HEK293 (cell line): ENCODE results near the gene NDUFV1.

ENCODE experiments used
- CTCF ChIA-PET: fragments of 350-600 bp; formaldehyde crosslinking; extraction: SDS; loops from one replicate; lab custom pipeline; 2021; ENCODE audit warnings: antibody characterized with exemption; lab: Yijun Ruan, JAX
- POLR2A ChIA-PET: fragments of 300-600 bp; formaldehyde crosslinking; extraction: SDS; loops from one replicate; lab custom pipeline; 2020; ENCODE audit warnings: antibody characterized with exemption, inconsistent platforms; lab: Yijun Ruan, JAX
- H3K27ac ChIP-seq: fragments of 200-500 bp; sonication (Bioruptor generic); 2 replicates; pipeline ENCODE4 v1.5.1; 2014; ENCODE audit warnings: low read depth, low read length, control low read depth, inconsistent platforms; ENCODE audit errors: extremely low read depth
- H3K36me3 ChIP-seq, 2 experiments: fragments of 200-500 bp in 1 of 2; sonication (Bioruptor generic) in 1 of 2; 1 replicate in 1 of 2; 2 replicates in 1 of 2; pipeline ENCODE4 v1.5.1; 2014 to 2017; ENCODE audit warnings: inconsistent platforms in 2 of 2, low read length in 2 of 2; ENCODE audit not compliant: control insufficient read depth in 2 of 2, insufficient read depth in 1 of 2
- H3K4me1 ChIP-seq: fragments of 200-500 bp; sonication (Bioruptor generic); 2 replicates; pipeline ENCODE4 v1.5.1; 2014; ENCODE audit warnings: mild to moderate bottlenecking, low read length, inconsistent platforms; ENCODE audit not compliant: control insufficient read depth, insufficient read depth
- H3K4me3 ChIP-seq: 2 replicates; pipeline ENCODE4 v1.5.1; 2011; ENCODE audit warnings: low read depth, mild to moderate bottlenecking, control low read depth, low read length, moderate library complexity
- H3K9me3 ChIP-seq: fragments of 200-500 bp; sonication (Bioruptor generic); 2 replicates; pipeline ENCODE4 v1.5.1; 2014; ENCODE audit warnings: low read depth, low read length, inconsistent platforms; ENCODE audit not compliant: control insufficient read depth, insufficient read depth
- BCL11A ChIP-seq: fragments of 450-650 bp; formaldehyde crosslinking; IDR thresholded peaks from 2 replicates; pipeline ENCODE4 v1.5.1; 2016; ENCODE audit warnings: low read depth, missing biosample characterization, missing genetic modification characterization
- EGR2 ChIP-seq: fragments of 450-650 bp; formaldehyde crosslinking; IDR thresholded peaks from 2 replicates; pipeline ENCODE4 v1.5.1; 2016; ENCODE audit warnings: low read depth, missing biosample characterization, missing genetic modification characterization
- HOXC10 ChIP-seq: sonication (generic); formaldehyde crosslinking; IDR thresholded peaks from 2 replicates; pipeline ENCODE4 v1.8.1; 2023; ENCODE audit warnings: mild to moderate bottlenecking, missing genetic modification reagents
- SCRT1 ChIP-seq: fragments of 450-650 bp; formaldehyde crosslinking; IDR thresholded peaks from 2 replicates; pipeline ENCODE4 v1.5.1; 2016; ENCODE audit warnings: missing biosample characterization, missing genetic modification characterization, borderline replicate concordance
- SP2 ChIP-seq: fragments of 450-650 bp; formaldehyde crosslinking; IDR thresholded peaks from 2 replicates; pipeline ENCODE4 v1.5.1; 2016; ENCODE audit warnings: missing biosample characterization, missing genetic modification characterization
- YY1 ChIP-seq: fragments of 450-650 bp; formaldehyde crosslinking; IDR thresholded peaks from 2 replicates; pipeline ENCODE4 v1.5.1; 2018; ENCODE audit warnings: missing biosample characterization, missing genetic modification characterization
- ZBTB17 ChIP-seq: fragments of 450-650 bp; formaldehyde crosslinking; IDR thresholded peaks from 2 replicates; pipeline ENCODE4 v1.5.1; 2016; ENCODE audit warnings: missing biosample characterization, missing genetic modification characterization
- ZEB2 ChIP-seq: fragments of 450-650 bp; formaldehyde crosslinking; IDR thresholded peaks from 2 replicates; pipeline ENCODE4 v1.5.1; 2016; ENCODE audit warnings: missing biosample characterization, missing genetic modification characterization
- ZFP3 ChIP-seq: fragments of 450-650 bp; formaldehyde crosslinking; IDR thresholded peaks from 2 replicates; pipeline ENCODE4 v1.5.1; 2016; ENCODE audit warnings: low read depth, missing biosample characterization, missing genetic modification characterization
- ZIC2 ChIP-seq: fragments of 450-650 bp; formaldehyde crosslinking; IDR thresholded peaks from 2 replicates; pipeline ENCODE4 v1.5.1; 2016; ENCODE audit warnings: missing biosample characterization, missing genetic modification characterization
- ZNF112 ChIP-seq: fragments of 450-650 bp; formaldehyde crosslinking; IDR thresholded peaks from 2 replicates; pipeline ENCODE4 v1.5.0; 2017; ENCODE audit warnings: missing biosample characterization, missing genetic modification characterization
- ZNF157 ChIP-seq: fragments of 450-650 bp; formaldehyde crosslinking; IDR thresholded peaks from 2 replicates; pipeline ENCODE4 v1.5.1; 2016; ENCODE audit warnings: missing biosample characterization, missing genetic modification characterization
- ZNF19 ChIP-seq: fragments of 450-650 bp; formaldehyde crosslinking; IDR thresholded peaks from 2 replicates; pipeline ENCODE4; 2016; ENCODE audit warnings: missing biosample characterization, missing genetic modification characterization, low read depth
- ZNF214 ChIP-seq: fragments of 450-650 bp; formaldehyde crosslinking; IDR thresholded peaks from 2 replicates; pipeline ENCODE4 v1.5.1; 2017; ENCODE audit warnings: missing biosample characterization, mild to moderate bottlenecking, missing genetic modification characterization, borderline replicate concordance
- ZNF274 ChIP-seq, 2 experiments: fragments of 200-500 bp in 1 of 2; fragments of 450-650 bp in 1 of 2; sonication (Bioruptor generic) in 1 of 2; formaldehyde crosslinking in 1 of 2; IDR thresholded peaks; 2 replicates each; pipeline versions ENCODE4 v1.5.1 to v1.6.1; 2014 to 2016; ENCODE audit warnings: borderline replicate concordance in 1 of 2, inconsistent platforms in 1 of 2, low read length in 1 of 2, missing biosample characterization in 1 of 2, missing genetic modification characterization in 1 of 2
- ZNF335 ChIP-seq: fragments of 450-650 bp; formaldehyde crosslinking; conservative IDR thresholded peaks from 2 replicates; pipeline ENCODE4 v1.5.1; 2016; ENCODE audit warnings: missing biosample characterization, missing genetic modification characterization
- ZNF585B ChIP-seq: fragments of 450-650 bp; formaldehyde crosslinking; IDR thresholded peaks from 2 replicates; pipeline ENCODE4 v1.5.1; 2016; ENCODE audit warnings: missing biosample characterization, missing genetic modification characterization
- ZNF629 ChIP-seq: fragments of 450-650 bp; formaldehyde crosslinking; IDR thresholded peaks from 2 replicates; pipeline ENCODE4 v1.5.1; 2017; ENCODE audit warnings: missing biosample characterization, missing genetic modification characterization
- ZNF654 ChIP-seq: fragments of 450-650 bp; formaldehyde crosslinking; IDR thresholded peaks from 2 replicates; pipeline ENCODE4 v1.5.1; 2016; ENCODE audit warnings: low read depth, missing biosample characterization, missing genetic modification characterization
- ZNF677 ChIP-seq: fragments of 450-650 bp; IDR thresholded peaks from 2 replicates; pipeline ENCODE4 v1.5.0; 2018; ENCODE audit warnings: missing biosample characterization, mild to moderate bottlenecking, missing genetic modification characterization, moderate library complexity
- ZNF707 ChIP-seq: fragments of 450-650 bp; formaldehyde crosslinking; IDR thresholded peaks from 2 replicates; pipeline ENCODE4 v1.5.1; 2016; ENCODE audit warnings: missing biosample characterization, missing genetic modification characterization
- ZNF776 ChIP-seq: fragments of 450-650 bp; formaldehyde crosslinking; IDR thresholded peaks from 2 replicates; pipeline ENCODE4 v1.5.0; 2017; ENCODE audit warnings: missing biosample characterization, missing genetic modification characterization, borderline replicate concordance
- ZNF830 ChIP-seq: fragments of 450-650 bp; IDR thresholded peaks from 2 replicates; pipeline ENCODE4 v1.5.0; 2018; ENCODE audit warnings: missing biosample characterization, missing genetic modification characterization, low read depth, mild to moderate bottlenecking, moderate library complexity
- TF ChIP-seq, protein P1 (sequence below): fragments of 450-650 bp; formaldehyde crosslinking; IDR thresholded peaks from 2 replicates; pipeline ENCODE4 v1.5.1; 2017; ENCODE audit warnings: missing biosample characterization, missing genetic modification characterization
- TF ChIP-seq, protein P2 (sequence below): fragments of 450-650 bp; formaldehyde crosslinking; IDR thresholded peaks from 2 replicates; pipeline ENCODE4 v1.5.1; 2016; ENCODE audit warnings: missing biosample characterization, missing genetic modification characterization
- TF ChIP-seq, protein P3 (sequence below): fragments of 450-650 bp; formaldehyde crosslinking; IDR thresholded peaks from 2 replicates; pipeline ENCODE4 v1.5.1; 2016; ENCODE audit warnings: missing biosample characterization, missing genetic modification characterization, low read depth
- TF ChIP-seq, protein P4 (sequence below): fragments of 450-650 bp; formaldehyde crosslinking; IDR thresholded peaks from 2 replicates; pipeline ENCODE4 v1.5.1; 2016; ENCODE audit warnings: missing biosample characterization, missing genetic modification characterization
- TF ChIP-seq, protein P5 (sequence below): fragments of 450-650 bp; formaldehyde crosslinking; IDR thresholded peaks from 2 replicates; pipeline ENCODE4 v1.5.1; 2016; ENCODE audit warnings: missing biosample characterization, missing genetic modification characterization

Gene NDUFV1

DNA sequence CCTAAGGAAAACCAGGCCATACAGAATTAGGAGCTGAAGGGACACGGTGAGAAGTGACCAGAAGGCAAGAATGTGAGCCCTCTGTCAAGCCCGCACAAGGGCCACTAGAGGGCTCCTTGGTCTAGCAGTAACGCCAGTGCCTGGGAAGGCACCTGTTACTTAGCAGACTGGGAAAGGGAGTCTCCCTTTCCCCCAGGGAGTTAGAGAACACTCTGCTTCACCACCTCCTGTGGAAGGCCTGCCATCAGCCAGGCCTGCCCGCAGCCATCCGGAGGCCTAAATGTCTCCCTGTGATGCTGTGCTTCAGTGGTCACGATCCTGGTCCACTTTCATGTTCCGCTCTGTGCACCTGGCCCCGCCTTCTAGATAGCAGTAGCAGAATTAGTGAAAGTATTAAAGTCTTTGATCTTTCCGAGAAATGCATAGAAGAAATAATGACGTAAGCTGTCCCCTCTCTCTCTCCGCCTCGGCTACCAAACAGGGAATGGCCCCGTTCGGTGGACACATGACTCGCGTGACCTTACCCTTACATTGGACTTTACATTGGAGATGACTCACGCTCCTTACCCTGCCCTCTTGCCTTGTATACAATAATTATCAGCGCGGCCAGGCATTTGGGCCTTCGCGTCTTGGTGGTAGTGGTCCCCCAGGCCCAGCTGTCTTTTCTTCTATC is 33.9 kb upstream of the NDUFV1 start:
- ChIA-PET CTCF (interaction anchor here (0.6 to 3.2 kb wide), 15 partner anchors 9 to 185 kb away, joined by 3 to 23 read pairs (median 4); partner anchors contain the start of gene GSTP1), POLR2A (interaction anchor here (0.6 kb wide), 1 partner anchor 19 kb away, joined by 3 read pairs; no protein-coding TSS in a partner anchor)
- Histone ChIP-seq H3K9me3 (no peaks in the 10 kb centered on the region), H3K27ac (no peak overlapping the region), H3K4me3 (no peak overlapping the region), H3K36me3 (no peaks in the 10 kb centered on the region), H3K4me1 (no peaks in the 10 kb centered on the region)
- no peak for TF ChIP-seq SP2 (tag by site-specific recombination)
- no peak for TF ChIP-seq ZNF335 (tag by site-specific recombination)
- TF ChIP-seq EGR2 (tag by site-specific recombination), result no peak
- TF ChIP-seq ZNF776 (tag by site-specific recombination), result no peak
- TF ChIP-seq ZEB2 (tag by site-specific recombination), result no peak
- no peak for TF ChIP-seq ZNF629 (tag by site-specific recombination)
- TF ChIP-seq ZNF112 (tag by site-specific recombination), result no peak
- TF ChIP-seq ZIC2 (tag by site-specific recombination), result no peak
- TF ChIP-seq, protein P1, sequence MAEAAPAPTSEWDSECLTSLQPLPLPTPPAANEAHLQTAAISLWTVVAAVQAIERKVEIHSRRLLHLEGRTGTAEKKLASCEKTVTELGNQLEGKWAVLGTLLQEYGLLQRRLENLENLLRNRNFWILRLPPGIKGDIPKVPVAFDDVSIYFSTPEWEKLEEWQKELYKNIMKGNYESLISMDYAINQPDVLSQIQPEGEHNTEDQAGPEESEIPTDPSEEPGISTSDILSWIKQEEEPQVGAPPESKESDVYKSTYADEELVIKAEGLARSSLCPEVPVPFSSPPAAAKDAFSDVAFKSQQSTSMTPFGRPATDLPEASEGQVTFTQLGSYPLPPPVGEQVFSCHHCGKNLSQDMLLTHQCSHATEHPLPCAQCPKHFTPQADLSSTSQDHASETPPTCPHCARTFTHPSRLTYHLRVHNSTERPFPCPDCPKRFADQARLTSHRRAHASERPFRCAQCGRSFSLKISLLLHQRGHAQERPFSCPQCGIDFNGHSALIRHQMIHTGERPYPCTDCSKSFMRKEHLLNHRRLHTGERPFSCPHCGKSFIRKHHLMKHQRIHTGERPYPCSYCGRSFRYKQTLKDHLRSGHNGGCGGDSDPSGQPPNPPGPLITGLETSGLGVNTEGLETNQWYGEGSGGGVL (tag by site-specific recombination), result no peak
- TF ChIP-seq ZNF830 (tag by site-specific recombination), result no peak
- 0 out of 2 replicates have a peak, but pooled peaks have one; percentile 17 for TF ChIP-seq ZNF585B (tag by site-specific recombination)
- no peak for TF ChIP-seq BCL11A (tag by site-specific recombination)
- no peak for TF ChIP-seq ZNF19 (tag by site-specific recombination)
- TF ChIP-seq, protein P2, sequence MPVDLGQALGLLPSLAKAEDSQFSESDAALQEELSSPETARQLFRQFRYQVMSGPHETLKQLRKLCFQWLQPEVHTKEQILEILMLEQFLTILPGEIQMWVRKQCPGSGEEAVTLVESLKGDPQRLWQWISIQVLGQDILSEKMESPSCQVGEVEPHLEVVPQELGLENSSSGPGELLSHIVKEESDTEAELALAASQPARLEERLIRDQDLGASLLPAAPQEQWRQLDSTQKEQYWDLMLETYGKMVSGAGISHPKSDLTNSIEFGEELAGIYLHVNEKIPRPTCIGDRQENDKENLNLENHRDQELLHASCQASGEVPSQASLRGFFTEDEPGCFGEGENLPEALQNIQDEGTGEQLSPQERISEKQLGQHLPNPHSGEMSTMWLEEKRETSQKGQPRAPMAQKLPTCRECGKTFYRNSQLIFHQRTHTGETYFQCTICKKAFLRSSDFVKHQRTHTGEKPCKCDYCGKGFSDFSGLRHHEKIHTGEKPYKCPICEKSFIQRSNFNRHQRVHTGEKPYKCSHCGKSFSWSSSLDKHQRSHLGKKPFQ, result no peak
- TF ChIP-seq ZNF214 (tag by site-specific recombination), result no peak
- peak; percentile 74 for TF ChIP-seq ZNF654 (tag by site-specific recombination)
- TF ChIP-seq YY1 (tag by site-specific recombination), result no peak
- TF ChIP-seq, protein P3, sequence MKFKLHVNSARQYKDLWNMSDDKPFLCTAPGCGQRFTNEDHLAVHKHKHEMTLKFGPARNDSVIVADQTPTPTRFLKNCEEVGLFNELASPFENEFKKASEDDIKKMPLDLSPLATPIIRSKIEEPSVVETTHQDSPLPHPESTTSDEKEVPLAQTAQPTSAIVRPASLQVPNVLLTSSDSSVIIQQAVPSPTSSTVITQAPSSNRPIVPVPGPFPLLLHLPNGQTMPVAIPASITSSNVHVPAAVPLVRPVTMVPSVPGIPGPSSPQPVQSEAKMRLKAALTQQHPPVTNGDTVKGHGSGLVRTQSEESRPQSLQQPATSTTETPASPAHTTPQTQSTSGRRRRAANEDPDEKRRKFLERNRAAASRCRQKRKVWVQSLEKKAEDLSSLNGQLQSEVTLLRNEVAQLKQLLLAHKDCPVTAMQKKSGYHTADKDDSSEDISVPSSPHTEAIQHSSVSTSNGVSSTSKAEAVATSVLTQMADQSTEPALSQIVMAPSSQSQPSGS (tag by site-specific recombination), result no peak
- TF ChIP-seq, protein P4, sequence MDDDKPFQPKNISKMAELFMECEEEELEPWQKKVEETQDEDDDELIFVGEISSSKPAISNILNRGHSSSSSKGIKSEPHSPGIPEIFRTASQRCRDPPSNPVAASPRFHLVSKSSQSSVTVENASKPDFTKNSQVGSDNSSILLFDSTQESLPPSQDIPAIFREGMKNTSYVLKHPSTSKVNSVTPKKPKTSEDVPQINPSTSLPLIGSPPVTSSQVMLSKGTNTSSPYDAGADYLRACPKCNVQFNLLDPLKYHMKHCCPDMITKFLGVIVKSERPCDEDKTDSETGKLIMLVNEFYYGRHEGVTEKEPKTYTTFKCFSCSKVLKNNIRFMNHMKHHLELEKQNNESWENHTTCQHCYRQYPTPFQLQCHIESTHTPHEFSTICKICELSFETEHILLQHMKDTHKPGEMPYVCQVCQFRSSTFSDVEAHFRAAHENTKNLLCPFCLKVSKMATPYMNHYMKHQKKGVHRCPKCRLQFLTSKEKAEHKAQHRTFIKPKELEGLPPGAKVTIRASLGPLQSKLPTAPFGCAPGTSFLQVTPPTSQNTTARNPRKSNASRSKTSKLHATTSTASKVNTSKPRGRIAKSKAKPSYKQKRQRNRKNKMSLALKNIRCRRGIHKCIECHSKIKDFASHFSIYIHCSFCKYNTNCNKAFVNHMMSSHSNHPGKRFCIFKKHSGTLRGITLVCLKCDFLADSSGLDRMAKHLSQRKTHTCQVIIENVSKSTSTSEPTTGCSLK, result no peak
- TF ChIP-seq, protein P5, sequence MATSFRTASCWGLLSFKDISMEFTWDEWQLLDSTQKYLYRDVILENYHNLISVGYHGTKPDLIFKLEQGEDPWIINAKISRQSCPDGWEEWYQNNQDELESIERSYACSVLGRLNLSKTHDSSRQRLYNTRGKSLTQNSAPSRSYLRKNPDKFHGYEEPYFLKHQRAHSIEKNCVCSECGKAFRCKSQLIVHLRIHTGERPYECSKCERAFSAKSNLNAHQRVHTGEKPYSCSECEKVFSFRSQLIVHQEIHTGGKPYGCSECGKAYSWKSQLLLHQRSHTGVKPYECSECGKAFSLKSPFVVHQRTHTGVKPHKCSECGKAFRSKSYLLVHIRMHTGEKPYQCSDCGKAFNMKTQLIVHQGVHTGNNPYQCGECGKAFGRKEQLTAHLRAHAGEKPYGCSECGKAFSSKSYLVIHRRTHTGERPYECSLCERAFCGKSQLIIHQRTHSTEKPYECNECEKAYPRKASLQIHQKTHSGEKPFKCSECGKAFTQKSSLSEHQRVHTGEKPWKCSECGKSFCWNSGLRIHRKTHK (tag by site-specific recombination), result no peak
- peak; percentile 90 for TF ChIP-seq SCRT1 (tag by site-specific recombination)
- TF ChIP-seq HOXC10, result no peak
- TF ChIP-seq ZNF157 (tag by site-specific recombination), result no peak
- no peak for TF ChIP-seq ZBTB17 (tag by site-specific recombination)
- TF ChIP-seq ZNF677 (tag by site-specific recombination), result no peak
- TF ChIP-seq ZNF707 (tag by site-specific recombination), result no peak
- no peak for TF ChIP-seq ZNF274 (IDR thresholded peaks at IDR 0.05; ENCODE audit: low read length)
- TF ChIP-seq ZNF274 (tag by site-specific recombination; IDR thresholded peaks at IDR 0.05; ENCODE audit: borderline replicate concordance), result no peak
- TF ChIP-seq ZFP3 (tag by site-specific recombination), result no peak
